ENCODE results near the gene TBPL1.

DNA sequence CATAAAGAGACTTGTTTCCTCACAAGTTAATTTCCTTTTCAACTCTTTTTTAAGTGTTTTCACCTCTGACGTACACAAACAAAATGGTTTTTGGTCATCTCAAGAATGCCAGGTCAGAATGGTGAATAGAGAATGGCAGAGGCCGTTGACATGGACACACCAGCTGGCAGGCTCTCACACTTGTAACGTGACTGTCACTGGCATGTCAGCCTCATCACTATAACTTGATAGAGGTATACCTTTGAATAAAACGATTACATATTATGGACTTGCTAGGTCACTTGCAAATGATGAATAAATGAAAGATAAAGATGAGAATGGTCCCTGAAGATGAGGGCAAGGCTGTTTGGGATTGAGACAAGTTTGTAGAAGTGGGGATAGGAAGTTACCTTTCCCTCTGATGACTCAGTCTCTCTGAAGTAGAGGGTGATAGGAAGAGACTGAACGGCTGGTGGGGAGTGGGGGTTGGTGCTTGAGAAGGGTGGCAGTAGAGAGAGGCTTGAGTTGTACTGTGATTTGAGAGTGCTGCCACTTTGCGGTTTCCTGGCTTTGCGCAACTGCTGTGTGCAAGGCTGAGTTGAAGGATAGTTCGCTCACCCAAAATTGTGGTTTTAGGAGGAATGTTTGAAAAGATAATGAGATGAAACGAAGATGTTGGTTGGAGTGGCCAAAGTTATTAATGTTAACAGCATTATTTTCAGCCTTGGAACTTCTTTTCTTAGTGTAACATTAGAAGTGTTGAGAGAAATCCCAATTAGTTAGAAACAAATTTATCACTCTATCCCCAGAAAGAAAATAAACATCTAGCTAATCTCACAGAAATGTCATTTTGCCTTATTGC is 30.3 kb downstream of the TBPL1 start:
- TF ChIP-seq YBX1 (IDR thresholded peaks at IDR 0.05), result no peak
- TF ChIP-seq REST (IDR thresholded peaks at IDR 0.05; ENCODE audit: low read depth, low read length), result no peak
- TF ChIP-seq SP1 (IDR thresholded peaks at IDR 0.05; ENCODE audit: low read depth, low read length), result no peak
- no peak for TF ChIP-seq HCFC1 (IDR thresholded peaks at IDR 0.05; ENCODE audit: low read length)
- no peak for TF ChIP-seq BRCA1 (IDR thresholded peaks at IDR 0.05; ENCODE audit: low read depth, low read length)
